Neuronal stem cell (in vitro differentiated cells): Measurements from ENCODE around the gene CLDN9.
A peak's percentile ranks its signal among the peaks of the same experiment; 100 is the strongest.

Experiments
- DNase-seq: peaks from one replicate; pipeline ENCODE4 v3.0.0-alpha.2; 2013; ENCODE audit warnings: low spot score
- H2AFZ ChIP-seq: one replicate; pipeline ENCODE4 v1.6.1; 2013; ENCODE audit warnings: mild to moderate bottlenecking, low read length, inconsistent platforms
- H2AK5ac ChIP-seq: 2 replicates; pipeline ENCODE4 v1.6.1; 2013; ENCODE audit warnings: low read depth, mild to moderate bottlenecking, inconsistent platforms, low read length, moderate library complexity, mixed read lengths
- H2BK120ac ChIP-seq: 2 replicates; pipeline ENCODE4 v1.6.1; 2013; ENCODE audit warnings: low read depth, mild to moderate bottlenecking, inconsistent platforms, low read length, moderate library complexity, mixed read lengths
- H2BK12ac ChIP-seq: one replicate; pipeline ENCODE4 v1.6.1; 2013; ENCODE audit warnings: low read length, inconsistent platforms
- H2BK15ac ChIP-seq: 2 replicates; pipeline ENCODE4 v1.6.1; 2013; ENCODE audit warnings: mild to moderate bottlenecking, low read length, inconsistent platforms, mixed read lengths
- H2BK5ac ChIP-seq: one replicate; pipeline ENCODE4 v1.6.1; 2013; ENCODE audit warnings: inconsistent platforms, mild to moderate bottlenecking, low read length, moderate library complexity
- H3K14ac ChIP-seq: one replicate; pipeline ENCODE4 v1.6.1; 2013; ENCODE audit warnings: low read length, inconsistent platforms
- H3K18ac ChIP-seq: 2 replicates; pipeline ENCODE4 v1.6.1; 2013; ENCODE audit warnings: low read length, inconsistent platforms
- H3K23ac ChIP-seq: 2 replicates; pipeline ENCODE4 v1.6.1; 2013; ENCODE audit warnings: low read depth, mild to moderate bottlenecking, mixed read lengths, low read length, inconsistent platforms; ENCODE audit not compliant: poor library complexity
- H3K27ac ChIP-seq: replicated peaks from 3 replicates; pipeline ENCODE4 v1.5.1; 2013; ENCODE audit warnings: low read length, inconsistent platforms
- H3K27me3 ChIP-seq, 3 experiments: 2 replicates each; pipeline ENCODE4 v1.6.1; 2013; ENCODE audit warnings: low read length in 3 of 3, mild to moderate bottlenecking in 2 of 3, inconsistent platforms in 1 of 3, low read depth in 1 of 3, mixed read lengths in 1 of 3, moderate library complexity in 1 of 3; ENCODE audit not compliant: control insufficient read depth in 3 of 3, insufficient read depth in 3 of 3
- H3K36me3 ChIP-seq, 2 donors: replicated peaks in 1 of 2; 2 replicates each; pipeline ENCODE4 v1.6.1; 2013; ENCODE audit warnings: low read length in 2 of 2; ENCODE audit not compliant: control insufficient read depth in 2 of 2, insufficient read depth in 2 of 2
- H3K4ac ChIP-seq: 2 replicates; pipeline ENCODE4 v1.6.1; 2013; ENCODE audit warnings: inconsistent platforms, mild to moderate bottlenecking, low read length, moderate library complexity
- H3K4me1 ChIP-seq, 2 donors: 1 replicate in 1 of 2; 2 replicates in 1 of 2; pipeline ENCODE4 v1.6.1; 2013; ENCODE audit warnings: low read length in 2 of 2, low read depth in 1 of 2; ENCODE audit not compliant: control insufficient read depth in 2 of 2, insufficient read depth in 1 of 2
- H3K4me2 ChIP-seq: one replicate; pipeline ENCODE4 v1.6.1; 2013; ENCODE audit warnings: mild to moderate bottlenecking, low read length, inconsistent platforms; ENCODE audit not compliant: insufficient read depth, poor library complexity, severe bottlenecking
- H3K4me3 ChIP-seq, 2 donors: 2 replicates each; pipeline ENCODE4 v1.5.1; 2013; ENCODE audit warnings: low read length in 2 of 2, mild to moderate bottlenecking in 2 of 2, inconsistent platforms in 1 of 2, moderate library complexity in 1 of 2
- H3K79me1 ChIP-seq: one replicate; pipeline ENCODE4 v1.6.1; 2013; ENCODE audit warnings: low read depth, mild to moderate bottlenecking, inconsistent platforms, low read length, moderate library complexity
- H3K9ac ChIP-seq: one replicate; pipeline ENCODE4 v1.6.1; 2013; ENCODE audit warnings: mild to moderate bottlenecking, low read depth, low read length, inconsistent platforms; ENCODE audit not compliant: poor library complexity
- H3K9me3 ChIP-seq, 2 donors: replicated peaks in 1 of 2; 2 replicates each; pipeline versions ENCODE3 to v1.6.1; 2013; ENCODE audit warnings: low read length in 2 of 2, mild to moderate bottlenecking in 2 of 2, inconsistent platforms in 1 of 2, low read depth in 1 of 2, mixed read lengths in 1 of 2, moderate library complexity in 1 of 2; ENCODE audit not compliant: control insufficient read depth in 2 of 2, insufficient read depth in 1 of 2
- H4K8ac ChIP-seq: one replicate; pipeline ENCODE4 v1.6.1; 2013; ENCODE audit warnings: low read depth, mild to moderate bottlenecking, inconsistent platforms, low read length, moderate library complexity
- H4K91ac ChIP-seq: one replicate; pipeline ENCODE4 v1.6.1; 2013; ENCODE audit warnings: low read length, low read depth, mild to moderate bottlenecking, inconsistent platforms; ENCODE audit not compliant: poor library complexity
- WGBS, 2 donors: extraction: QIAGEN DNeasy Blood & Tissue Kit; methylation state at CpG; one replicate each; pipeline ENCODE4 v1.1.7; 2013; ENCODE audit warnings: missing lambda C conversion rate in 2 of 2, mixed read lengths in 1 of 2; ENCODE audit not compliant: insufficient read length in 2 of 2, insufficient replicate concordance in 1 of 2; ENCODE audit errors: extremely low coverage in 2 of 2; 5-methylcytosine and 5-hydroxymethylcytosine counted together

Gene CLDN9

GRCh38 chr16:3025032-3026002 lies 12.6 kb downstream of the CLDN9 start:
- Histone ChIP-seq H3K23ac (no peak overlapping the region), H3K18ac (no peak overlapping the region)

GRCh38 chr16:3026003-3026378 lies 13.3 kb downstream of the CLDN9 start:
- Histone ChIP-seq H2BK5ac (no peak overlapping the region), H3K4me1 (peaks cover 23 to 27% of the 10 kb centered on the region in 2 donors), H3K9ac (no peak overlapping the region), H3K27me3 (peaks cover 0 to 2% (median 0%) of the 10 kb centered on the region in 3 experiments), H2AK5ac (no peak overlapping the region), H2BK15ac (no peak overlapping the region), H3K18ac (no peak overlapping the region), H3K4me2 (no peak overlapping the region), H4K91ac (no peak overlapping the region), H3K27ac (no peak overlapping the region), H3K4me3 (no peak overlapping the region), H3K14ac (no peak overlapping the region), H2BK120ac (no peak overlapping the region), H4K8ac (no peak overlapping the region), H3K36me3 (peaks cover 9 to 26% of the 10 kb centered on the region in 2 donors), H3K23ac (no peak overlapping the region), H3K9me3 (no peaks in the 10 kb centered on the region), H3K4ac (no peak overlapping the region), H2AFZ (no peak overlapping the region), H3K79me1 (peaks cover 3% of the 10 kb centered on the region), H2BK12ac (no peak overlapping the region)
- DNase-seq = no peak
- WGBS, 2 donors = no CpG with 5 or more reads among the region's 8 CpGs

More at GRCh38 chr16:3025032-3026002, 12.6 kb downstream of the CLDN9 start:
- Histone ChIP-seq H3K4me3 (no peak overlapping the region), H4K8ac (no peak overlapping the region), H3K27ac (no peak overlapping the region), H3K9ac (no peak overlapping the region), H2BK120ac (no peak overlapping the region), H2AK5ac (no peak overlapping the region), H2BK12ac (no peak overlapping the region), H3K4ac (no peak overlapping the region), H4K91ac (no peak overlapping the region), H2AFZ (no peak overlapping the region), H2BK5ac (no peak overlapping the region), H3K4me1 (peaks cover 23% of the 10 kb centered on the region in 2 donors), H3K27me3 (no peaks in the 10 kb centered on the region), H3K14ac (no peak overlapping the region), H2BK15ac (no peak overlapping the region), H3K4me2 (no peak overlapping the region), H3K9me3 (no peaks in the 10 kb centered on the region), H3K36me3 (peaks cover 9 to 26% of the 10 kb centered on the region in 2 donors), H3K79me1 (peaks cover 3% of the 10 kb centered on the region)
- no CpG with 5 or more reads among the region's 18 CpGs for WGBS, 2 donors
- no peak for DNase-seq

- H2AK5ac ChIP-seq = no peak overlapping the region
Observed at GRCh38 chr16:3026609-3027488, 14.1 kb downstream of the CLDN9 start.

GRCh38 chr16:3027489-3027795 lies 14.7 kb downstream of the CLDN9 start:
- no peak overlapping the region for H3K14ac ChIP-seq
- no peak overlapping the region for H3K18ac ChIP-seq
- DNase-seq = no peak
- H3K4me1 ChIP-seq = peaks cover 15 to 18% of the 10 kb centered on the region in 2 donors
- no peak overlapping the region for H2BK5ac ChIP-seq
- no peak overlapping the region for H3K27ac ChIP-seq
- no peak overlapping the region for H2BK15ac ChIP-seq
- peak overlapping the region; percentile 82 for H3K23ac ChIP-seq
- H3K9me3 ChIP-seq = no peaks in the 10 kb centered on the region
- H2BK120ac ChIP-seq = no peak overlapping the region
- peaks cover 3% of the 10 kb centered on the region for H3K79me1 ChIP-seq
- peaks cover 0 to 4% (median 4%) of the 10 kb centered on the region in 3 experiments for H3K27me3 ChIP-seq
- no CpG with 5 or more reads among the region's 8 CpGs for WGBS, 2 donors
- no peak overlapping the region for H3K4me2 ChIP-seq
- H2AK5ac ChIP-seq = no peak overlapping the region
- H3K4ac ChIP-seq = no peak overlapping the region
- no peak overlapping the region for H2BK12ac ChIP-seq
- no peak overlapping the region for H2AFZ ChIP-seq
- no peak overlapping the region for H4K91ac ChIP-seq
- no peak overlapping the region for H3K4me3 ChIP-seq
- peaks cover 9 to 26% of the 10 kb centered on the region in 2 donors for H3K36me3 ChIP-seq
- H4K8ac ChIP-seq = no peak overlapping the region
- no peak overlapping the region for H3K9ac ChIP-seq

More at GRCh38 chr16:3026609-3027488, 14.1 kb downstream of the CLDN9 start:
- no peak overlapping the region for H3K9ac ChIP-seq
- no peak overlapping the region for H3K18ac ChIP-seq
- H3K27ac ChIP-seq = no peak overlapping the region
- peaks cover 0 to 3% (median 0%) of the 10 kb centered on the region in 3 experiments for H3K27me3 ChIP-seq
- peaks cover 9 to 26% of the 10 kb centered on the region in 2 donors for H3K36me3 ChIP-seq
- no peak overlapping the region for H2BK120ac ChIP-seq
- peak overlapping the region; percentile 82 for H3K23ac ChIP-seq
- H3K4me1 ChIP-seq = peaks cover 19 to 22% of the 10 kb centered on the region in 2 donors
- no peak overlapping the region for H2AFZ ChIP-seq
- no peak overlapping the region for H2BK12ac ChIP-seq
- no peak for DNase-seq
- peaks cover 3% of the 10 kb centered on the region for H3K79me1 ChIP-seq
- H4K8ac ChIP-seq = no peak overlapping the region
- no peak overlapping the region for H4K91ac ChIP-seq
- H3K9me3 ChIP-seq = no peaks in the 10 kb centered on the region
- H2BK5ac ChIP-seq = no peak overlapping the region
- no peak overlapping the region for H3K4me3 ChIP-seq
- no peak overlapping the region for H3K4me2 ChIP-seq
- no peak overlapping the region for H3K4ac ChIP-seq
- no peak overlapping the region for H2BK15ac ChIP-seq
- no peak overlapping the region for H3K14ac ChIP-seq
- WGBS, 2 donors = no CpG with 5 or more reads among the region's 24 CpGs
